Heart left ventricle (tissue), 13 donors: ENCODE data around the gene SLC35G4.

Experiments
- CTCF ChIP-seq, 12 donors: fragments of 200-600 bp; sonication (generic) in 4 of 12; IDR thresholded peaks; one replicate each; pipeline versions ENCODE4 v1.5.0 to v1.8.0; 2018 to 2022; ENCODE audit warnings: antibody characterized with exemption in 12 of 12, mild to moderate bottlenecking in 5 of 12
- POLR2A ChIP-seq, 2 donors: fragments of 450-650 bp; IDR thresholded peaks; one replicate each; pipeline ENCODE4 v1.6.1; 2017; ENCODE audit warnings: antibody characterized with exemption in 2 of 2, mild to moderate bottlenecking in 2 of 2, moderate library complexity in 2 of 2
- donor health status: ischemic (EF 13 %, LVEDD 7.1; RV severe dilation, severe dysfunction).
- donor health status: DM: no; HTN: yes; CAD: no.
- donor health status: DM: no; HTN: no; CAD: no.
- donor health status: ischemic (EF 25% LVEDD 6.9; RV normal size, moderate dysfunction).
- donor health status: ischemic (EF 25% LVEDD 5.7; RV mildly dilated, moderate dysfunction).
- donor health status: ischemic (EF 35%, LVEDD 5.7; RV mildly dilated, moderate dysfunction).
- donor health status: nonischemic (EF 11% LVEDD 7.7; RV severe dilation, severe dysfunction).
- donor health status: DM: yes; HTN: yes; CAD: no.
- donor health status: PGD.
- donor health status: ischemic (EF 29% LVEDD 5.4; RV normal size, mild dysfunction).
- donor health status: nonischemic (EF 23%, LVEDD 6.1; RV moderate dilation, normal function).

- TF ChIP-seq POLR2A (IDR thresholded peaks at IDR 0.05) (no peak), CTCF (IDR thresholded peaks at IDR 0.05) (no peak)
Observed at GRCh38 chr18:11561293-11561692, 48.1 kb upstream of the SLC35G4 start.
